ENCODE results near the gene RNASET2. TPM values are rescaled to one million over a fixed set of nuclear protein-coding genes. Genes with fewer than 3 reads are reported as not detected.

The RNASET2 gene
- total RNA-seq, 1 experiment from 2014 or later: 10.3 TPM

DNA sequence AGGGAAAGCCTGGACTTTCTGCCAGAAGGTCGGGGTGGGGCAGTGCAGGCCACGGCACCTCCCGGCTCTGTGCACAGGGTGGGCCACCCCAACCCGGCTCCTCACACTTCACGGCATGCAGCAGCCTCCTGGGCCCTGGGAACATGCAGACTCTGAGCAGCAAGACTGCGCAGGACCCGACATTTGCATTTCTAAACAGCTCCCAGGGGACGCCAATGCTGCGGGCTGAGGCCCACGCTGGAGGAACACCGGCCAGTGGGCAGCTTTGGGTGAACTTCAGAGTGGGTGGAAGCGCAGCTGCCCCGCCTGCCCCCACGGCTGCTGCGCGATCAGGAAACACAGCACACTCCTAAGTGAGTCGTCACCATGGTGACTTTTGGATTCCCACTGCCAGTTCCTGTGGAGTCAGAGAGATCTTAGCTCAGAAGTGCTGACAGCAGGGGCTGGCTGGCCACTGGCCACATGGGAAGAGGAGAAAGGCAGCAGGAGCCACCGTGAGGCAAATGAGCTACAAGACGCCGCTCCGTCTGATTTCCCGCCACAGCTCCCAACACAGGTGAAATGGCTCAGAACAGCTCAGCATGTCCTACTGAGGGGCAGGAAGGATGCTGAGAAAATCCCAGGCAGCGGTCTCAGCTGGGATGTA lies 52.1 kb downstream of the RNASET2 start:
- ChIA-PET CTCF (interaction anchor here (0.6 kb wide), 1 partner anchor 101 kb away, joined by 3 read pairs; no protein-coding TSS in a partner anchor), POLR2A (no interaction called here)
- Mint-ChIP-seq H3K4me3 (ENCODE audit: unreplicated experiment) (no peak overlapping the region), H3K27me3 (ENCODE audit: insufficient read depth, unreplicated experiment) (peaks cover 45% of the 10 kb centered on the region), H3K9me3 (ENCODE audit: unreplicated experiment) (peaks cover 27% of the 10 kb centered on the region), H3K36me3 (ENCODE audit: insufficient read depth, unreplicated experiment) (peaks cover 7% of the 10 kb centered on the region), H3K4me1 (ENCODE audit: insufficient read depth, unreplicated experiment) (no peaks in the 10 kb centered on the region), H3K27ac (ENCODE audit: low read depth, unreplicated experiment) (no peak overlapping the region)
- intact Hi-C loops (cut with micrococcal nuclease): no loop called here
- TF ChIP-seq, protein P1, sequence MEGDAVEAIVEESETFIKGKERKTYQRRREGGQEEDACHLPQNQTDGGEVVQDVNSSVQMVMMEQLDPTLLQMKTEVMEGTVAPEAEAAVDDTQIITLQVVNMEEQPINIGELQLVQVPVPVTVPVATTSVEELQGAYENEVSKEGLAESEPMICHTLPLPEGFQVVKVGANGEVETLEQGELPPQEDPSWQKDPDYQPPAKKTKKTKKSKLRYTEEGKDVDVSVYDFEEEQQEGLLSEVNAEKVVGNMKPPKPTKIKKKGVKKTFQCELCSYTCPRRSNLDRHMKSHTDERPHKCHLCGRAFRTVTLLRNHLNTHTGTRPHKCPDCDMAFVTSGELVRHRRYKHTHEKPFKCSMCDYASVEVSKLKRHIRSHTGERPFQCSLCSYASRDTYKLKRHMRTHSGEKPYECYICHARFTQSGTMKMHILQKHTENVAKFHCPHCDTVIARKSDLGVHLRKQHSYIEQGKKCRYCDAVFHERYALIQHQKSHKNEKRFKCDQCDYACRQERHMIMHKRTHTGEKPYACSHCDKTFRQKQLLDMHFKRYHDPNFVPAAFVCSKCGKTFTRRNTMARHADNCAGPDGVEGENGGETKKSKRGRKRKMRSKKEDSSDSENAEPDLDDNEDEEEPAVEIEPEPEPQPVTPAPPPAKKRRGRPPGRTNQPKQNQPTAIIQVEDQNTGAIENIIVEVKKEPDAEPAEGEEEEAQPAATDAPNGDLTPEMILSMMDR (IDR thresholded peaks at IDR 0.05; ENCODE audit: unreplicated experiment): no peak
- DNase-seq (ENCODE audit: unreplicated experiment): no peak
- BruUV-seq (replicated peaks): no TSS peak

DNA sequence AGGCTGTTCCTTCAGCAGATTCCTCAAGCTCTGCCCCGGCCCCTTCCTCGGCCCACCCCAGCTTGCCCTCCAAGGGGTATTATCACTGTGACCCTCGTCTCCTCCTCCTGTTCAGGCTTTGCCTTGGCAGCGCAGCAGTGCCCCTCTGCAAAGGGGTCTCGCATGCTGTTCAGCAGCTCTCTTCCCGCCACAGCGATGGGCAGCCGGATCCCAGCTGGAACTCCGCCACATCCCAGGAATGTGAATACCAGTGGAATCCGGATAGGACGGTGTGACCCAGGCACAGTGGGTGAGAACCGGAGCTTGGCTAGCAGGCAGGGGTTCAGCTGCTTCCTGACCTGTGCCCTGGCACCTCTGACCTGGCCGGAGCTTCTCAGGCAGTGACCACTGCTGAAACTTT lies 52.9 kb downstream of the RNASET2 start:
- ChIA-PET POLR2A (no interaction called here), CTCF (interaction anchor here (0.6 kb wide), 1 partner anchor 102 kb away, joined by 3 read pairs; no protein-coding TSS in a partner anchor)
- no peak overlapping the region for H3K4me3 Mint-ChIP-seq (ENCODE audit: unreplicated experiment)
- H3K27ac Mint-ChIP-seq (ENCODE audit: low read depth, unreplicated experiment): no peak overlapping the region
- intact Hi-C loops (cut with micrococcal nuclease): no loop called here
- peaks cover 33% of the 10 kb centered on the region for H3K9me3 Mint-ChIP-seq (ENCODE audit: unreplicated experiment)
- no peak for DNase-seq (ENCODE audit: unreplicated experiment)
- peaks cover 7% of the 10 kb centered on the region for H3K36me3 Mint-ChIP-seq (ENCODE audit: insufficient read depth, unreplicated experiment)
- BruUV-seq (replicated peaks): no TSS peak
- TF ChIP-seq, protein P1 (IDR thresholded peaks at IDR 0.05; ENCODE audit: unreplicated experiment): no peak
- H3K4me1 Mint-ChIP-seq (ENCODE audit: insufficient read depth, unreplicated experiment): no peaks in the 10 kb centered on the region
- peaks cover 45% of the 10 kb centered on the region for H3K27me3 Mint-ChIP-seq (ENCODE audit: insufficient read depth, unreplicated experiment)

DNA sequence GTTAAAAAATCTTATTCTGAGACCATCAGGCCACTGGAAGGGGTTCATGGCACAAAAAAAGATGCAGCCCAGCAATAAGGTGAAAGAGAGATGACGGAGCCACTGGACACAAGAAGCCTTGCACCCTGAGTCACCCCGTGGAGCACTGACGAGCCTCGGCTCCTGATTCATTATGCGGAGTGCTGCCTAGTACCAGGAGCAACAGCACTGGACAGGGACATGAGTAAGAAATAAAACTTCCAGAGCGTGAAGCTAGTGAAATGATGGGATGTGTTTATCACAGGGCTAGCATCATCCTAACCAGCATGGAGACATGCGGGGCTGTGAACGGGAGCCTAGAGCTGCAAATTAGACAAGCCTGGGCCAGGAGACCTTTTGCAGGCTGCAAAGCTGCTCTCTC lies 53.3 kb downstream of the RNASET2 start:
- Mint-ChIP-seq H3K4me1 (ENCODE audit: insufficient read depth, unreplicated experiment) (no peaks in the 10 kb centered on the region), H3K4me3 (ENCODE audit: unreplicated experiment) (no peak overlapping the region), H3K27ac (ENCODE audit: low read depth, unreplicated experiment) (no peak overlapping the region), H3K9me3 (ENCODE audit: unreplicated experiment) (peaks cover 35% of the 10 kb centered on the region), H3K27me3 (ENCODE audit: insufficient read depth, unreplicated experiment) (peaks cover 45% of the 10 kb centered on the region), H3K36me3 (ENCODE audit: insufficient read depth, unreplicated experiment) (peaks cover 7% of the 10 kb centered on the region)
- ChIA-PET POLR2A (no interaction called here), CTCF (no interaction called here)
- BruUV-seq (replicated peaks): no TSS peak
- intact Hi-C loops (cut with micrococcal nuclease): no loop called here
- TF ChIP-seq, protein P1 (IDR thresholded peaks at IDR 0.05; ENCODE audit: unreplicated experiment): no peak
- no peak for DNase-seq (ENCODE audit: unreplicated experiment)

DNA sequence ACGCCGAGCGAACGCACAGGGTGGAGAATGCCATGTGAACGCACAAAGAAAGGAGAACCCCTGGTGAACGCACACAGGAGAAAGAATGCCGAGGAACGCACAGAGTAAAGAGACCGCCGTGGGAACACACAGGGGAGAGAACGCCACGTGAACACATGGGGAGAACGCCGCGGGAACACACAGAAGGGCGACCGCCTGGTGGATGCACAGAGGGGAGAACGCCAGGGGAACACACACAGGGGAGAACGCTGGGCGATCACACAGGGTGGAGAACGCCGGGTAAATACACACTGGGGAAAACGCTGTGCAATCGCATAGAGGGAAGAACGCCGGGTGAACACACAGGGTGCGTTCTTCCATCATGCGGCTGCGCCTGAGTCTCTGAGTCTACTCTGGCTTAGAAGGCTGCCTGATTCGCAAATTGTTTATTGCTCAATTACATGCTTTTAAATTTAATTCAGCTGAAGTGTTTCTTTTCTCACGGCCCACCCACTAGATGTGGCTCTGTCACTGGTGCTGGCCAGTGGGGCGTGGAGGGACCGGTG lies 54.1 kb downstream of the RNASET2 start:
- TF ChIP-seq, protein P1 (IDR thresholded peaks at IDR 0.05; ENCODE audit: unreplicated experiment): no peak
- intact Hi-C loops (cut with micrococcal nuclease): no loop called here
- Mint-ChIP-seq H3K4me3 (ENCODE audit: unreplicated experiment) (no peak overlapping the region), H3K27me3 (ENCODE audit: insufficient read depth, unreplicated experiment) (peaks cover 45% of the 10 kb centered on the region), H3K4me1 (ENCODE audit: insufficient read depth, unreplicated experiment) (no peaks in the 10 kb centered on the region), H3K9me3 (ENCODE audit: unreplicated experiment) (peaks cover 35% of the 10 kb centered on the region), H3K27ac (ENCODE audit: low read depth, unreplicated experiment) (no peak overlapping the region), H3K36me3 (ENCODE audit: insufficient read depth, unreplicated experiment) (peaks cover 7% of the 10 kb centered on the region)
- no peak for DNase-seq (ENCODE audit: unreplicated experiment)
- ChIA-PET CTCF (no interaction called here), POLR2A (no interaction called here)
- BruUV-seq (replicated peaks): no TSS peak

Data from MCF 10A (cell line).